ENCODE measurements around the gene ADRB1. TPM values are rescaled to one million over a fixed set of nuclear protein-coding genes. Genes with fewer than 3 reads are reported as not detected.

ADRB1 gene
- total and polyA plus RNA-seq, 2 of the 13 experiments (the other 11 are each of a cell fraction or from before 2014, with no cell fraction given): 0.07 TPM; not detected in 1

DNA sequence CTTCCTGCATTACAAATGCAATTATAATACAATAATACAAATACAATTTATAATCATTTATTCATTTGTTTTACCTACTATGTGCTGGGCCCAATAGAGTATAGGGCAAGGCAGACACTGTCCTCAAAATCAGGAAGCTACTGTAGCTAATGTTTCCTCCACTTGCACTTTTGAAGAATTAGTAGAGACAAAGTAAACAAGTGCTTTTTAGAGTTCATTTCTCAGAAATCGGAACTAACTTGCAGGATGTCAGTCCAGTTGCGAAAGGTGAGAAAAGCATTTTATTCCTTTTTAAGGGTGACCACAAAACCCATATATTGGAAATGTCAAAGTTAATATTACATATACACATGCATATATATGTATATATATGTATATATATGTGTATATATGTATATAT lies 14.2 kb downstream of the ADRB1 start (continued):
- TF ChIP-seq ZFYVE20 (CRISPR knock-in tag; IDR thresholded peaks at IDR 0.05; ENCODE audit: borderline replicate concordance, low read depth) (no peak), ZNF607 (CRISPR knock-in tag; IDR thresholded peaks at IDR 0.05; ENCODE audit: borderline replicate concordance) (no peak), GTF3A (CRISPR knock-in tag; conservative IDR thresholded peaks at IDR 0.05) (no peak), CHCHD3 (CRISPR knock-in tag; IDR thresholded peaks at IDR 0.05) (no peak), ZNF20 (CRISPR knock-in tag; IDR thresholded peaks at IDR 0.05) (no peak), ZNF761 (CRISPR knock-in tag; conservative IDR thresholded peaks at IDR 0.05) (no peak)

- H2AFZ ChIP-seq (ENCODE audit: low read length): no peak overlapping the region
- FAIRE-seq: no peak
- H3K9me3 ChIP-seq (ENCODE audit: low read length): no peaks in the 10 kb centered on the region
- H3K9ac ChIP-seq (ENCODE audit: insufficient read depth, low read depth, low read length): no peak overlapping the region
- H3K27ac ChIP-seq (ENCODE audit: extremely low read length, insufficient read depth, low read length): no peak overlapping the region
- no peaks in the 10 kb centered on the region for H4K20me1 ChIP-seq (ENCODE audit: insufficient read depth, low read length)
- intact Hi-C loops (cut with micrococcal nuclease; ENCODE audit: unreplicated experiment): no loop called here
- H3K4me3 ChIP-seq (replicated peaks in 1 of 3; ENCODE audit: insufficient read depth in 1 of 3, low read depth in 2 of 3, low read length in 3 of 3): no peak overlapping the region
- CTCF ChIA-PET (ENCODE audit: low intra/inter-chr PET ratio, low total read pairs): no interaction called here
- no peak for DNase-seq (ENCODE audit: low spot score)
- no TSS peak for BruUV-seq (replicated peaks)
- WGBS (ENCODE audit: low lambda C conversion rate): 5% methylated on average over 1 of the region's 1 CpG
- no peaks in the 10 kb centered on the region for H3K79me2 ChIP-seq (ENCODE audit: insufficient read depth, low read length)
- H3K27me3 ChIP-seq (ENCODE audit: control insufficient read depth in 1 of 2, insufficient read depth in 2 of 2, low read length in 2 of 2): peaks cover 0 to 7% of the 10 kb centered on the region in 2 experiments; a peak in 2 of 5 replicates
- POLR2A ChIA-PET: no interaction called here
- in situ Hi-C loops (cut with HindIII; ENCODE audit: extremely low pct_ligation_motif_present, low pct_unique_long_range_greater_than_20kb): no loop called here
- H3K36me3 ChIP-seq (replicated peaks in 1 of 2; ENCODE audit: control insufficient read depth in 1 of 2, insufficient read depth in 2 of 2, low read length in 2 of 2): no peaks in the 10 kb centered on the region
- H3K4me1 ChIP-seq (ENCODE audit: insufficient read depth, low read length): no peaks in the 10 kb centered on the region
- no peak overlapping the region for H3K4me2 ChIP-seq (ENCODE audit: low read depth, low read length)
- ATAC-seq: no peak
- TF ChIP-seq ZNF143 (CRISPR knock-in tag; IDR thresholded peaks at IDR 0.05): no peak
- TF ChIP-seq AKNA (CRISPR knock-in tag; IDR thresholded peaks at IDR 0.05; ENCODE audit: borderline replicate concordance): no peak
- no peak for TF ChIP-seq ZNF703 (CRISPR knock-in tag; IDR thresholded peaks at IDR 0.05; ENCODE audit: borderline replicate concordance)
- no peak for TF ChIP-seq ZNF766 (CRISPR knock-in tag; IDR thresholded peaks at IDR 0.05; ENCODE audit: borderline replicate concordance)
- TF ChIP-seq, protein P1, sequence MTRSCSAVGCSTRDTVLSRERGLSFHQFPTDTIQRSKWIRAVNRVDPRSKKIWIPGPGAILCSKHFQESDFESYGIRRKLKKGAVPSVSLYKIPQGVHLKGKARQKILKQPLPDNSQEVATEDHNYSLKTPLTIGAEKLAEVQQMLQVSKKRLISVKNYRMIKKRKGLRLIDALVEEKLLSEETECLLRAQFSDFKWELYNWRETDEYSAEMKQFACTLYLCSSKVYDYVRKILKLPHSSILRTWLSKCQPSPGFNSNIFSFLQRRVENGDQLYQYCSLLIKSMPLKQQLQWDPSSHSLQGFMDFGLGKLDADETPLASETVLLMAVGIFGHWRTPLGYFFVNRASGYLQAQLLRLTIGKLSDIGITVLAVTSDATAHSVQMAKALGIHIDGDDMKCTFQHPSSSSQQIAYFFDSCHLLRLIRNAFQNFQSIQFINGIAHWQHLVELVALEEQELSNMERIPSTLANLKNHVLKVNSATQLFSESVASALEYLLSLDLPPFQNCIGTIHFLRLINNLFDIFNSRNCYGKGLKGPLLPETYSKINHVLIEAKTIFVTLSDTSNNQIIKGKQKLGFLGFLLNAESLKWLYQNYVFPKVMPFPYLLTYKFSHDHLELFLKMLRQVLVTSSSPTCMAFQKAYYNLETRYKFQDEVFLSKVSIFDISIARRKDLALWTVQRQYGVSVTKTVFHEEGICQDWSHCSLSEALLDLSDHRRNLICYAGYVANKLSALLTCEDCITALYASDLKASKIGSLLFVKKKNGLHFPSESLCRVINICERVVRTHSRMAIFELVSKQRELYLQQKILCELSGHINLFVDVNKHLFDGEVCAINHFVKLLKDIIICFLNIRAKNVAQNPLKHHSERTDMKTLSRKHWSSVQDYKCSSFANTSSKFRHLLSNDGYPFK (CRISPR knock-in tag; IDR thresholded peaks at IDR 0.05; ENCODE audit: borderline replicate concordance): no peak
- no peak for TF ChIP-seq ZNF800 (CRISPR knock-in tag; IDR thresholded peaks at IDR 0.05)
- TF ChIP-seq ZFP41 (CRISPR knock-in tag; IDR thresholded peaks at IDR 0.05; ENCODE audit: borderline replicate concordance): no peak
- no peak for TF ChIP-seq SMARCC2 (IDR thresholded peaks at IDR 0.05)
These were observed 14.6 kb downstream of the ADRB1 start for GRCh38 chr10:114058297-114058696.

Data from HepG2 (cell line).